NCI-H2029 treated with DMSO at 0.1 percent for 48 hours (cell line): ENCODE data around the gene SP140L.
"Not testable (repeated sequence)": the region's sequence is repeated elsewhere in the genome, so short reads cannot be mapped to it uniquely, and the experiment has no call there.

ENCODE experiments used
- DNase-seq: peaks from one replicate; lab custom pipeline; 2025; lab: John Stamatoyannopoulos, UW

SP140L gene

GRCh38 chr2:230323385-230324106 lies 3.4 kb upstream of the SP140L start:
- no peak for DNase-seq

GRCh38 chr2:230324503-230324902 lies 2.5 kb upstream of the SP140L start:
- no peak for DNase-seq

GRCh38 chr2:230325316-230326243 lies 1.4 kb upstream of the SP140L start:
- DNase-seq: no peak

- no peak for DNase-seq
Measured at GRCh38 chr2:230327418-230328154, 593 bp downstream of the SP140L start.

- no peak for DNase-seq
Measured at GRCh38 chr2:230328155-230328458, 1.1 kb downstream of the SP140L start.

GRCh38 chr2:230329946-230330605 lies 3.1 kb downstream of the SP140L start:
- no peak for DNase-seq

- DNase-seq: no peak
Measured at GRCh38 chr2:230330725-230331124, 3.7 kb downstream of the SP140L start.

- no peak for DNase-seq
Measured at GRCh38 chr2:230335461-230335863, 8.5 kb downstream of the SP140L start.

- no peak for DNase-seq
Measured at GRCh38 chr2:230335864-230336506, 9.0 kb downstream of the SP140L start.

- DNase-seq: not testable (repeated sequence)
Measured at GRCh38 chr2:230341936-230342528, 15.0 kb downstream of the SP140L start.

- not testable (repeated sequence) for DNase-seq
Measured at GRCh38 chr2:230343041-230343624, 16.1 kb downstream of the SP140L start.

- DNase-seq: no peak
Measured at GRCh38 chr2:230343747-230344146, 16.8 kb downstream of the SP140L start.

GRCh38 chr2:230346465-230346864 lies 19.5 kb downstream of the SP140L start:
- no peak for DNase-seq

- no peak for DNase-seq
Measured at GRCh38 chr2:230346921-230347533, 20.0 kb downstream of the SP140L start.

- DNase-seq: no peak
Measured at GRCh38 chr2:230347659-230348305, 20.8 kb downstream of the SP140L start.

- DNase-seq: no peak
Measured at GRCh38 chr2:230348787-230349186, 21.8 kb downstream of the SP140L start.

GRCh38 chr2:230356084-230356483 lies 29.1 kb downstream of the SP140L start:
- DNase-seq: no peak

- no peak for DNase-seq
Measured at GRCh38 chr2:230358305-230358704, 31.3 kb downstream of the SP140L start.

- no peak for DNase-seq
Measured at GRCh38 chr2:230360028-230360427, 33.0 kb downstream of the SP140L start.
